IPS-15b (cell line): ENCODE results near the gene IMPACT.
A peak's percentile ranks its signal among the peaks of the same experiment; 100 is the strongest.

Experiments
- H3K27me3 ChIP-seq: one replicate; pipeline ENCODE4 v1.6.1; 2013; ENCODE audit warnings: low read length; ENCODE audit not compliant: control insufficient read depth, insufficient read depth
- H3K36me3 ChIP-seq: one replicate; pipeline ENCODE4 v1.6.1; 2013; ENCODE audit warnings: low read length; ENCODE audit not compliant: control insufficient read depth, insufficient read depth
- H3K4me1 ChIP-seq: one replicate; pipeline ENCODE4 v1.6.1; 2013; ENCODE audit warnings: mild to moderate bottlenecking, low read length; ENCODE audit not compliant: control insufficient read depth, insufficient read depth
- H3K4me3 ChIP-seq: one replicate; pipeline ENCODE4 v1.5.1; 2013; ENCODE audit warnings: low read depth, low read length
- H3K9ac ChIP-seq: one replicate; pipeline ENCODE4 v1.6.1; 2013; ENCODE audit warnings: low read depth, mild to moderate bottlenecking, low read length
- H3K9me3 ChIP-seq: one replicate; pipeline ENCODE4 v1.6.1; 2013; ENCODE audit warnings: mild to moderate bottlenecking, low read length; ENCODE audit not compliant: control insufficient read depth, insufficient read depth

The IMPACT gene, protein sequence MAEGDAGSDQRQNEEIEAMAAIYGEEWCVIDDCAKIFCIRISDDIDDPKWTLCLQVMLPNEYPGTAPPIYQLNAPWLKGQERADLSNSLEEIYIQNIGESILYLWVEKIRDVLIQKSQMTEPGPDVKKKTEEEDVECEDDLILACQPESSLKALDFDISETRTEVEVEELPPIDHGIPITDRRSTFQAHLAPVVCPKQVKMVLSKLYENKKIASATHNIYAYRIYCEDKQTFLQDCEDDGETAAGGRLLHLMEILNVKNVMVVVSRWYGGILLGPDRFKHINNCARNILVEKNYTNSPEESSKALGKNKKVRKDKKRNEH

DNA sequence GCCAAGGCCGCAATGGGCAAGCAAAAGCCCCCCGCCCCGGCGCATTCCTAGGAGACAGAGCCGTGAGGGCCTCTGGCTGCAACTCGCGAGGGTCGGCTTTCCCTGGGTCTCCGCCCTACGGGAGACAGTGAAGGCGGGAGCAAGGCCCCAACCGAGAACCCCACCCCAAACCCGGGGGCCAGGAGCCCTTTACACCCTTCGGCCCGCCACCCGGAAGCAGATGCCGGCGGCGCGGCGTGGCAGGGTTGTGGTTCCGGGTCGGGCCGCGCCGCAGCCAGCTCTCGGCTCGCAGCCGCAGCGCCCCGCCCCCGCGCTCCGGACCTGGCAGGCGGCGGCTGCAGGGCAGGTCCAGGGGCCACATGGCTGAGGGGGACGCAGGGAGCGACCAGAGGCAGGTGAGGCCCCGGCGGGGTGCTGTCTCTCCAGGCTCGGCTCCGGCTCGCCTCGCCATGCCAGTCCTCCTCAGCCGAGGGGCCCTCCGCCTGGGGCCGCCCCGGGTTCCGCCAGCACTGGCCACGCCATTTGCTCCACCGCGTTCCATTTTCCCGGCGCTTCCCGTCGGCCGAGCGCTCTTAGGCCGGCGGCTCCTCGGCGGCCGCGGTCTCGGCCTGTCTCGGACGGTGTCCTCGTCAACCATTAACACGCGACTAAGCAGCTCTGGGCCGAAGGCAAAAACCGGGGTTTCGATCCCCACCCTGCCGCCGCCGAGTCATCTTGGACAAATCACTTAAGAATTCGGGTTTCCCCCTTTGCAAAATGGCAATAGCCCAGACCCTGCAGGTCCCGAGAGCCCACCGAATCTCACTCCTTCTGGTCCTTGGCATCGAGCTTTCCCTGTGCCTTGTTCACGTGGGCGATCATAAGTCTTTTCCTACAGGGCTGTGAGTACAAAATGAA is at the start of gene IMPACT:
TSS of gene IMPACT (plus strand) at position 273 of the 897 bp plus-strand sequence. CDS start at position 360, 87 bp downstream.
- H3K9ac ChIP-seq: peak within 1 kb of the TSS; percentile 99
- no peaks in the 10 kb centered on the region for H3K9me3 ChIP-seq
- peak within 1 kb of the TSS; percentile 93 for H3K4me3 ChIP-seq
- H3K36me3 ChIP-seq: peaks cover 6% of the 10 kb centered on the region
- peaks cover 3% of the 10 kb centered on the region for H3K27me3 ChIP-seq
- peaks cover 11% of the 10 kb centered on the region for H3K4me1 ChIP-seq

DNA sequence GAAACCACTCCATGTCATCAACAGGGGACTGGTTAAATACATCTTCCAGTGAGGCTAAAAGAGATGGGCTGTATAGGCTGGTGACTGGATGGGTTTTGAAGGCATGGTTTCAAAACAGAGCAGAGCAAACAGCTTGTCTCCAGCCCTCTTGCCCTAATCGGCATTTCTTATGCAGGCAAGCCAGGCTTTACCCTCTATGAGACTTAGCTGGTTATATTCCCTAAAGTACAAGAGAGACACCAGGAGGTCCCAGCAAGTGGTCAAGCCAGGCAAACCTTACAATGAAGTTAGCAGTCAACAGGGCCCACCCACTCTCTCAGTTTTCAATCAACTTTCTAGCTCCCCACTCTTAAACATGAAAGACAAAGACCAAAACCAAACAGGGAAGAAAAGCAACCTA is 47.9 kb upstream of the IMPACT start:
- no peak overlapping the region for H3K9ac ChIP-seq
- H3K4me1 ChIP-seq: peaks cover 23% of the 10 kb centered on the region
- H3K36me3 ChIP-seq: no peaks in the 10 kb centered on the region
- no peak overlapping the region for H3K4me3 ChIP-seq
- H3K27me3 ChIP-seq: no peaks in the 10 kb centered on the region
- H3K9me3 ChIP-seq: no peaks in the 10 kb centered on the region

DNA sequence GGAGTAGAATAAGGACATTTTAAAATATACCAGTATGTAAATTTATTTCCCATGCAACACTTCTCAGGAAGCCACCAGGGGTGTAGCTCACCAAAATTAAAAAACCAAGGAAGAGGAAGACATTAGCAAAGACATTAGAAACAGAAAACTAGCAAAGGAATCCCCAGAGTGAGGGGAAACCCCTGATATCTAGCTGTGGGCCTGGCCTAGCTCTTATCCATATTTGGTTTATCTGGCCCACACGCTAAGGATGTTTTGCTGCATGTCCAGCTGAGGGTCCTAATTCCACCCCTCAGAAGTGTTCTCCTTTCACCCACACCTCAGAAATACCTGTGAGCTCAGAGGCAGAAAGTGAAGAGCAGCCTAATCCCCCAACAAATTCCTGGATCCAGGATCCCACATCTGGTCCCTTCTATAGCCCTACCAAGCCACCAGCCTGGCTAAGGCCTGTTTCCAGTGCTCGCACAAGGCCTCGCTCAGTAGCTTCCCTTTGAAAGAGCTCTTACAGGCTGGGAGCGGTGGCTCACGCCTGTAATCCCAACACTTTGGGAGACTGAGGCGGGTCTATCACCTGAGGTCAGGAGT is 46.2 kb upstream of the IMPACT start:
- Histone ChIP-seq H3K27me3 (no peaks in the 10 kb centered on the region), H3K9ac (no peak overlapping the region), H3K9me3 (no peaks in the 10 kb centered on the region), H3K4me1 (peaks cover 20% of the 10 kb centered on the region), H3K4me3 (no peak overlapping the region), H3K36me3 (no peaks in the 10 kb centered on the region)

DNA sequence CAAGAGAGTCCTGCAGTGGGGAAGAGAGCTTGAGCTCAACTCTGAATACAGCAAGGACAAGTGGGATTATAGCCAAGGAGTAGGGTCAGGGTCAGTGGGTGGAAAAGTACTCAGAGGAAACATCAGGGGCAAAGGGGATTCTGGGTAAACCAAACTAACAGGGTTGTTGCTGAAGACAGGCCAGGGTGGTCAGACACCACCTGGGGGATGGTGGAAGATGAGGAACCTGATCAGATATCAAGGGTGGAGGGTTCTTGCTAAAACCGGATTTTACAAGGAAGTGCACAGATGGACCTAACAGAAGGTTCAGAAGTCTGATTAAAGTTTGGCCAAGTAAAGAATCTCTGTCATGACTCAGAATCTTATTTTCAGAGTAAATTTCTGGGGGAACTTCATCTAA is 45.3 kb upstream of the IMPACT start:
- no peaks in the 10 kb centered on the region for H3K36me3 ChIP-seq
- H3K4me1 ChIP-seq: peaks cover 20% of the 10 kb centered on the region
- H3K9ac ChIP-seq: no peak overlapping the region
- H3K9me3 ChIP-seq: no peaks in the 10 kb centered on the region
- no peak overlapping the region for H3K4me3 ChIP-seq
- no peaks in the 10 kb centered on the region for H3K27me3 ChIP-seq

DNA sequence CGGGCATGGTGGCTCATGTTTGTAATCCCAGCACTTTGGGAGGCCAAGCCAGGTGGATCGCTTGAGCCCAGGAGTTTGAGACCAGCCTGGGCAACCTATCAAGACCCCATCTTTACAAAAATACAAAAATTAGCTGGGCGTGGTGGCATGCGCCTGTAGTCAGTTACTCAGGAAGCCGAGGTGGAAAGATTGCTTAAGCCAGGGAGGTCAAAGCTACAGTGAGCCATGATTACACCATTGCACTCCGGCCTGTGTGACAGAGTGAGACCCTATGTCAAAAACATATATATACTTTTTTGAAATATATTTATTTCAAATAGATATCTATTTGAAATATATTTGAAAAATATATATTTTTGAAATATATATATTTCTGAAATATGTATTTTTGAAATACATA is 39.8 kb upstream of the IMPACT start:
- H3K36me3 ChIP-seq: no peaks in the 10 kb centered on the region

DNA sequence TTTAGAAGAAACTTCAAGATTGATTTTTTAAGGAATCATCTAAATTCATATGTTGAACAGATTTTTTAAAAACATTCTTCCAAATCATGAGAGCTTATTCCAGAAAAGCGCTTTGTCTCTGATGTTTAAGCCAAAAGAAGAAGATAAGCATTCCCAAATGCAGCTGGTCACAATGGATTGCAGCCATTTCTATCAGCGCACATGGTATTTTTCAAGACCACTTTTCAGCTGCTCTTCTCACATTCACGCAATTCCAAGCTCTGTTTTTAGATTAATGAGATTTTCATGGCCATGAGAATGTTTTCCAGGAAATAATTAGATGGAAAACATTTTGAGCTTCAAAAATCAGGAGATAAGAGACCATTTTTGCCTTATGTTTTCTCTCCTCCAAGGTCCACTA is 37.5 kb upstream of the IMPACT start:
- Histone ChIP-seq H3K9ac (no peak overlapping the region), H3K4me3 (no peak overlapping the region), H3K27me3 (no peaks in the 10 kb centered on the region)

More for the DNA sequence above, 39.8 kb upstream of the IMPACT start:
- no peak overlapping the region for H3K9ac ChIP-seq
- no peaks in the 10 kb centered on the region for H3K9me3 ChIP-seq
- no peaks in the 10 kb centered on the region for H3K27me3 ChIP-seq
- no peaks in the 10 kb centered on the region for H3K4me1 ChIP-seq
- H3K4me3 ChIP-seq: no peak overlapping the region

DNA sequence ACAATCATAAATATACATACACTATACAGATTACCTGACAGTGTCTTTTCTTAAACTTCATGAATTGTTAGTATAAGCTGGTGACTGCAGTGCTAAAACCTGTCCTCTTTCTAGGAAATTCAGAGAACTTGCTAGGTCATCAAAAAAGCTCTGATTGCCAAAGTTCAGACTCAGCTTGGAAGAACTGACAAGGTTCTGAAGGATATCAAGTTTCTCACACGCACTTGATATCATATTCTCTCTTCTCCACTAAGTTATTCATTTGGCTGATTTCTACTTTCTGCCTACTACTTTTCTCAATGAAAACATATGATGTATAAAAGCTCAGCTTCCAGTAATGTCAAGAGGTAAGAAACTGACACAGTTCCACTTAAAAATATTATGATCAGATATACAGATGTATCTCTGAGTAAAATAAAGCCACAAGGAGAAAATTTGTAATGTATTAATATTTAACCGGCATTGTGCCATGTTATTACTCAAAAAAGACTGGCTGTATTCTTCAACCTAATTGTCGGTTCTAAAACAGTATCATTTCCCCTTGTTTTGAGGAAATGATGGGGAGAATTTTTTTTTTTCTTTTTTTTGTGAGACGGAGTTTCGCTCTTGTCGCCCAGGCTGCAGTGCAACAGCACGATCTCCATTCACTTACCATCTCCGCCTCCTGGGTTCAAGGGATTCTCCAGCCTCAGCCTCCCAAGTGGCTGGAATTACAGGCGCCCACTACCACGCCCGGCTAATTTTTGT is 31.2 kb upstream of the IMPACT start:
- Histone ChIP-seq H3K9me3 (no peaks in the 10 kb centered on the region), H3K36me3 (no peaks in the 10 kb centered on the region), H3K4me1 (peaks cover 18% of the 10 kb centered on the region), H3K4me3 (no peak overlapping the region), H3K27me3 (no peaks in the 10 kb centered on the region), H3K9ac (no peak overlapping the region)

More for the DNA sequence above, 37.5 kb upstream of the IMPACT start:
- no peaks in the 10 kb centered on the region for H3K9me3 ChIP-seq
- no peaks in the 10 kb centered on the region for H3K36me3 ChIP-seq
- no peaks in the 10 kb centered on the region for H3K4me1 ChIP-seq

DNA sequence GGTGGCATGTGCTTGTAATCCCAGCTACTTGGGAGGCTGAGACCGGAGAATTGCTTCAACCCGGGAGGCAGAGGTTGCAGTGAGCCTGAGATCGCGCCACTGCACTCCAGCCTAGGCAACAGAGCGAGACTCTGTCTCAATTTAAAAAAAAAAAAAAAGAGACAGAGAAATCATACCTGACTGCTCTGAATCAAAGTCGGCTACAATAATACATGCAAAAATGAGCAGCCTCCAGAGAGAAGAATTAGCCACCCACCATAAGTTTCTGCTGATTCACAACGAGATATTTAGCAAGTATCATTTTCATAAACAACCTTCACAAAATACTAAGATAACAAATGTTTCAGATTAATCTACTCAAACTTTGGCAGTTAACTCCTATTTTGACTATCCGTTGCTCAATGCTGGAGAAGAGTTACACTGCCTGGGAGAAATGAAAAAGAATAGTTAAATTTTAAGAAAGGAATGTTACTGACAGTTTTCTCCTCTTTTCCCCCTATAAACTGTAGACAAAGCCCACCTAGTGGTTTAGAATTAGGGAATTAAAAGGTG is 30.3 kb upstream of the IMPACT start:
- Histone ChIP-seq H3K36me3 (no peaks in the 10 kb centered on the region), H3K27me3 (no peaks in the 10 kb centered on the region), H3K9ac (peak overlapping the region; percentile 91), H3K4me3 (peak overlapping the region; percentile 99), H3K9me3 (no peaks in the 10 kb centered on the region), H3K4me1 (peaks cover 25% of the 10 kb centered on the region)

DNA sequence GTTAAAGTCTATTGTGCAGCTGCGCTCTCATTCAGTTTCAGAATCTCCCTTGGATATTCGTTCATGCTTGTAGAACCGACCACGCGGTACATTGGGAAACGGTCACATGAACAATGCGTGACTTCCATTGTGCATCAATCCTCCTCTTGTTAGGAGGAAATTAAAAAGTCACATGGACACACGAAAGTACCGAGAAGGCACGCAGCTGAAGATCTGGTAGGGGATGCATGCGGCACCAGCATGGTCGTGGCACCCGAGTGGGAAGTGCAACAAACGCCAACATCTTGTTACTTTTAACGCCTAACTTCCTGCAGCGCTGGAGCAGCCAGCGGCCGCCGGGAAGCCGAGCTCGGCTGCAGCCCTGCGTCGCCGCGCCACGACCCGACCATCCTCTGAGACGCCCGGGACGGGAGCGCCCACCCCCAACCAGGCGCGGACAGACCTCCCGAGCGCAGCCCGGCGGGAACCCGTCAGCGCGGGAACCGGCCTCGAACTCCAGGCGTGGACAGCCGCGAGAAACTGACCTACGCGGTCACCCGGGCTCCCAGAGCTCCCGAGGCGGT is 29.3 kb upstream of the IMPACT start:
- Histone ChIP-seq H3K4me1 (peaks cover 28% of the 10 kb centered on the region), H3K9ac (peak overlapping the region; percentile 91), H3K9me3 (no peaks in the 10 kb centered on the region), H3K4me3 (peak overlapping the region; percentile 99), H3K27me3 (no peaks in the 10 kb centered on the region), H3K36me3 (no peaks in the 10 kb centered on the region)

DNA sequence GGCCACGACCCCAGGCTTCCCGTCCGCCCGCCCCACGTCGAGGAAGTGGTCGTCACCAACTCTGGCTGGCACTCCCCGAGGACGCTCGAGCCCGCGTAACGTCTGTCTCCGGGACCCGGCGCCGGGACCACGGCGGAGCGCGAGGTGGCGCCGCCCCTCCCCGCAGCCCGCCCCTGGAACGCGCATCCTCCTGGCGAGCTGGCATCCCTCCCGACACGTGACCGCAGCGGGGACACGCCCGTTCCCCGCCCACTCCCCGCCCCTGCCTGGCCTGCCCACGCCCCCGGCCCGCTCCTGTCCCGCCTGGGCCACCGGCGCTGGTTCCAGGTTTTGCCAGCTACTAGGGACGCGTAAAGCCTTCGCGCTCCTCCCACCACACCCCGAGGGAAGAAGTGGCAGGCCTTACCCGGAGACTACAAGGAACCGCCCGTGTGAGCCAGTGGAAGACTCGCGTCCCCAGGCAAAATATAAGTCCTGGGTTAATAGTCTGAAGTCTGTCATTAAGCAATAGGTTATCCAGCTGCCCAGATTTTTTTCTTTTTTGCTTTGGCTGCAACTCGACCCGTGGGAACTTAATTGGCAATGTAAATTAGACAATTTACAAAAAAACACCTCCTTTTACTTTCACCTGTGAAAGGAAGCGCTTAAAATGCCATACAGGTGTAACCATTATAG is 28.6 kb upstream of the IMPACT start, which contains the start of gene OSBPL1A:
TSS of gene OSBPL1A (minus strand) at position 131 of the 675 bp plus-strand sequence. CDS start 20,291 bp downstream, outside the sequence.
- H3K4me3 ChIP-seq: peak within 1 kb of the TSS; percentile 99
- H3K4me1 ChIP-seq: peaks cover 29% of the 10 kb centered on the region
- H3K9ac ChIP-seq: peak within 1 kb of the TSS; percentile 91
- H3K36me3 ChIP-seq: no peaks in the 10 kb centered on the region
- no peaks in the 10 kb centered on the region for H3K27me3 ChIP-seq
- no peaks in the 10 kb centered on the region for H3K9me3 ChIP-seq
